Fibroblast of mammary gland (primary cell): ENCODE measurements around the gene NES.
A peak's percentile ranks its signal among the peaks of the same experiment; 100 is the strongest.

Experiments used
- DNase-seq: peaks from one replicate; pipeline ENCODE4 v3.0.0-alpha.2; 2010; ENCODE audit warnings: low read depth
- H3K4me3 ChIP-seq: 2 replicates; pipeline ENCODE4 v1.5.1; 2011; ENCODE audit warnings: low read depth, mild to moderate bottlenecking, low read length, moderate library complexity; ENCODE audit not compliant: control insufficient read depth
- CTCF ChIP-seq: conservative IDR thresholded peaks from 2 replicates; pipeline ENCODE4 v1.5.1; 2011; ENCODE audit warnings: low read depth, low read length, inconsistent platforms; ENCODE audit not compliant: control insufficient read depth, insufficient read depth

Gene NES

DNA sequence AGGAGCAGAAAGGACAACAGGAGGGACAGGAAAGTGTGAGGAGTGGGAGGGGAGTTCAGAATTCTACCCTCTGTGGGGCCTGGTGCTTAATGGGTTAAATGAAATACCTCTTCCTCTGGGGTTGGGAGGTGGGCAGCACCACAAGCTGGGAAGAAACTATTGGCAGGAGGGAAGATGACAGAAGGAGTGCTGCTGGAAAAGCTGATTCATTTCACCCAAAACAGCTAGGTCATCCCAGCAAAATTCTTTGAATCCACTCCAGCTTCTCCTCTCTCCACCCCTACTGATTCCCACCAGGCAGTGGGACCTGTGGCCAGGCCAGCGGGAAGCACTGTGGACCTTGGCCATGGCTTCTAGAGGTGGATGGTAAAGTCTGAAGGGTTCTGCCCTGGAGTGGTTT, 22.5 kb downstream of the NES start:
- no peak for TF ChIP-seq CTCF
- no peak overlapping the region for H3K4me3 ChIP-seq
- peak; percentile 23 for DNase-seq

GRCh38 chr1:156652992-156653355, 24.2 kb downstream of the NES start:
- no peak for DNase-seq

DNA sequence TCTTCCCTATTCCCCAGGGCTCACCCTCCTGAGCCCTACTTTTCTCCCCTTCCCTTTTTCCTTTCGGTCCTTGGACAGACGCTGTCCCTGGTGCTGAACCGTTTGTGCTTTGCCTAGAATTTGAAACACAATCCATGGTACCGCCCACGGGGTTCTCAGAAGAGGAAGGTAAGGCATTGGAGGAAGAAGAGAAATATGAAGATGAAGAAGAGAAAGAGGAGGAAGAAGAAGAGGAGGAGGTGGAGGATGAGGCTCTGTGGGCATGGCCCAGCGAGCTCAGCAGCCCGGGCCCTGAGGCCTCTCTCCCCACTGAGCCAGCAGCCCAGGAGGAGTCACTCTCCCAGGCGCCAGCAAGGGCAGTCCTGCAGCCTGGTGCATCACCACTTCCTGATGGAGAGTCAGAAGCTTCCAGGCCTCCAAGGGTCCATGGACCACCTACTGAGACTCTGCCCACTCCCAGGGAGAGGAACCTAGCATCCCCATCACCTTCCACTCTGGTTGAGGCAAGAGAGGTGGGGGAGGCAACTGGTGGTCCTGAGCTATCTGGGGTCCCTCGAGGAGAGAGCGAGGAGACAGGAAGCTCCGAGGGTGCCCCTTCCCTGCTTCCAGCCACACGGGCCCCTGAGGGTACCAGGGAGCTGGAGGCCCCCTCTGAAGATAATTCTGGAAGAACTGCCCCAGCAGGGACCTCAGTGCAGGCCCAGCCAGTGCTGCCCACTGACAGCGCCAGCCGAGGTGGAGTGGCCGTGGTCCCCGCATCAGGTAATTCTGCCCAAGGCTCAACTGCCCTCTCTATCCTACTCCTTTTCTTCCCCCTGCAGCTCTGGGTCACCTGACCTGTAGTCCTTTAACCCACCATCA, 24.8 kb downstream of the NES start:
- DNase-seq, result peak; percentile 41
- TF ChIP-seq CTCF, result no peak
- no peak overlapping the region for H3K4me3 ChIP-seq

More at GRCh38 chr1:156652992-156653355, 24.2 kb downstream of the NES start:
- TF ChIP-seq CTCF, result no peak
- H3K4me3 ChIP-seq, result no peak overlapping the region

DNA sequence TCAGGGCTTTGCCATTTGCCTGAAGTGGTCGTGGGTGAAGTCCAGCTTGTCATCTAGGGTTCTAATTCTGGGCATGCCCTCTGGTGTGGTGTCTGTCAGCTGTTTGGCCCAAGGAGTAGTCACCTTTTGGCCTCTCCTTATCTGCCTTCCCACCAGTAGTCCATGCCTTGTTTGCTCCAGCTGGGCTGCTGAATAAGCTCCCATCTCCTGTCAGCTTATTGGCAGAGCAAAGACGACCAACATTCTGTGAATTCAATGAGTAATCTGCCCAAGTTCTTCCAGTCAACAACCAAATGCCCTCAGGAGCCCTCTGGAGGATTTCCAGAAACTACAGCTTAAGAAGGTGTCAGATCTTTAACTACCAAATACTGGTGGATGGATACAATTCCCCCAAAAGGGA, 28.3 kb downstream of the NES start:
- no peak overlapping the region for H3K4me3 ChIP-seq
- TF ChIP-seq CTCF, result no peak
- DNase-seq, result no peak

DNA sequence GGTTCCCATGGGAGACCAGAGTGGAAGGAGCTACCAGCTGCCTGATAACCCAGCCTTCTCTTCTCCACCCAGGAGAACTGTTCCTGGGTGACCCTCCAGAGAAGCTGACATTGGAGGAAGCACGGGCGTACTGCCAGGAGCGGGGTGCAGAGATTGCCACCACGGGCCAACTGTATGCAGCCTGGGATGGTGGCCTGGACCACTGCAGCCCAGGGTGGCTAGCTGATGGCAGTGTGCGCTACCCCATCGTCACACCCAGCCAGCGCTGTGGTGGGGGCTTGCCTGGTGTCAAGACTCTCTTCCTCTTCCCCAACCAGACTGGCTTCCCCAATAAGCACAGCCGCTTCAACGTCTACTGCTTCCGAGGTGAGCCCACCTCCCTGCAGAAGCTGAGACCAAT, 28.7 kb downstream of the NES start:
- no peak for TF ChIP-seq CTCF
- DNase-seq, result no peak
- H3K4me3 ChIP-seq, result no peak overlapping the region

DNA sequence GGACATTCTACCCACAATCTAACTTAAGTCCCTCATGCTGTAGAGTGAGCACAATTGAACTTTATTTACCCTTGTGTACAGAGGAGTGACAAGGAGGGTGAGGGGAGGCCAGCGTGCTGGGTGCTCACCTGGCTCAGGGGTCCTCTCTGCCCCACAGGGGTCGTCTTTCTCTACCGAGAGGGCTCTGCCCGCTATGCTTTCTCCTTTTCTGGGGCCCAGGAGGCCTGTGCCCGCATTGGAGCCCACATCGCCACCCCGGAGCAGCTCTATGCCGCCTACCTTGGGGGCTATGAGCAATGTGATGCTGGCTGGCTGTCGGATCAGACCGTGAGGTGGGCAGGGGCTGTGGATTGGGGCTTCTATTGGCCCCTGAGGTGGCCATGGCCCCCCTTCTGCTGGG, 29.9 kb downstream of the NES start:
- DNase-seq, result no peak
- no peak for TF ChIP-seq CTCF
- H3K4me3 ChIP-seq, result no peak overlapping the region
